ENCODE data around the gene UBE2V1.
"Not testable (repeated sequence)": the region's sequence is repeated elsewhere in the genome, so short reads cannot be mapped to it uniquely, and the experiment has no call there.

UBE2V1 gene

DNA sequence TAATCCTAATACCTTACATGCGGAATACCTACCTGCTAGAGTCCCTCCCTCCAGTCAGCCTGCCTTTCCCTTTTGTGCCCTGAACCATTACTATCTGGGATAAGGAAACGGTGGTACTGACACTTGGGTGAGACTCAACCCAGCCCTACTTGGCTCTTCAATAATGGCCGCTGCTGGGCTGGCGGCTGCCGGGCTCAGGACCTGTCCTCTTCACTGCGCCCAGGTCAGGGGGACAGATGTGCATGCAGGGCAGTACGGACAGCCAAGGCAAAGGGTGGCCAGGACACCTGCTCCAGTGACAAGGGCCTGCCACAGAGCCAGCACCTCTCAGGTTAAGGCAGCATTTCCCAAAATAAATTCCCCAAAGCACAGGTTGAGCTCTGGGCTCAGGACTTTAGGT is 29.9 kb downstream of the UBE2V1 start:
- 97% methylated on average over 7 of the region's 7 CpGs for WGBS
- no peak overlapping the region for H3K18ac ChIP-seq (ENCODE audit: low read depth in 1 of 2, low read length in 2 of 2)
- H3K4me3 ChIP-seq (ENCODE audit: insufficient read depth in 1 of 2, low read depth in 1 of 2, low read length in 2 of 2) = no peak overlapping the region
- H4K8ac ChIP-seq (ENCODE audit: low read length) = no peak overlapping the region
- H3K14ac ChIP-seq (ENCODE audit: low read length in 2 of 2) = no peak overlapping the region
- H2AK5ac ChIP-seq (ENCODE audit: low read length, severe bottlenecking) = no peak overlapping the region
- no peak overlapping the region for H3K4me2 ChIP-seq (ENCODE audit: low read length, poor library complexity, severe bottlenecking)
- H3K27me3 ChIP-seq (ENCODE audit: control insufficient read depth in 1 of 2, insufficient read depth in 1 of 2, low read length in 2 of 2) = no peaks in the 10 kb centered on the region
- peaks cover 9% of the 10 kb centered on the region for H3K4me1 ChIP-seq (ENCODE audit: control insufficient read depth, insufficient read depth, low read depth, low read length)
- H3K36me3 ChIP-seq (ENCODE audit: control insufficient read depth in 1 of 2, insufficient read depth in 2 of 2, low read depth in 1 of 2, low read length in 2 of 2) = peaks cover 22 to 43% of the 10 kb centered on the region in 2 experiments
- H2BK15ac ChIP-seq (ENCODE audit: low read depth, poor library complexity, severe bottlenecking) = no peak overlapping the region
- H2AFZ ChIP-seq (ENCODE audit: low read depth, low read length) = no peak overlapping the region
- no peak overlapping the region for H3K27ac ChIP-seq (ENCODE audit: low read length, poor library complexity, severe bottlenecking)
- H3K4ac ChIP-seq (ENCODE audit: low read depth in 1 of 2, low read length in 2 of 2) = no peak overlapping the region
- no peak overlapping the region for H2BK5ac ChIP-seq (ENCODE audit: low read depth, low read length, poor library complexity, severe bottlenecking)
- H3K23ac ChIP-seq (ENCODE audit: low read length in 2 of 2) = no peak overlapping the region
- H2BK12ac ChIP-seq (ENCODE audit: low read length in 2 of 2) = no peak overlapping the region
- H3K9ac ChIP-seq (ENCODE audit: low read length) = no peak overlapping the region
- no peak overlapping the region for H2BK120ac ChIP-seq (ENCODE audit: low read depth, low read length)
- peaks cover 15% of the 10 kb centered on the region for H3K79me1 ChIP-seq (replicated peaks; ENCODE audit: low read length, poor library complexity, severe bottlenecking)
- H3K9me3 ChIP-seq (ENCODE audit: control insufficient read depth, low read length) = no peaks in the 10 kb centered on the region
- no peak overlapping the region for H4K91ac ChIP-seq (ENCODE audit: low read length)
- no peak for DNase-seq

DNA sequence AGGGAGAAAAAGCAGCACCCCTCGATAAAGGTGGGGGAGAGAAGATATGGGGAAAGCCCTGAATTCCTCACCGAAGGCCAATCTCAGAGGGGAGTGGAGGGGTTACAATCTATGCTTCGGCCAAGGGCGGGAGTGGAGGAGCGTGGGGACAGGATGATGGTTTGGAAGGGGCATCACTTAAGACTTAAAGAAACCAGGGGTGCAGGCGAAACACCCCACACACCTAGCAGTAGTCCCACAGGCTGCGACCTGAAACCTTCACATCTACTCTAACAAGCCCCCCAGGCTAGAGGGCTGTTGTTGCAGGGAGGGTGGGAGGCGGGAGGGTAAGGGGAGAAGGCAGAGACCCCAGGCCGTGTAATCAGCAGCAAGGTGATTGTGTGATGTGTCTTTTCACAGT is 30.9 kb downstream of the UBE2V1 start:
- H3K36me3 ChIP-seq (ENCODE audit: control insufficient read depth in 1 of 2, insufficient read depth in 2 of 2, low read depth in 1 of 2, low read length in 2 of 2) = peaks cover 22 to 37% of the 10 kb centered on the region in 2 experiments
- H3K79me1 ChIP-seq (replicated peaks; ENCODE audit: low read length, poor library complexity, severe bottlenecking) = peaks cover 17% of the 10 kb centered on the region
- H2BK5ac ChIP-seq (ENCODE audit: low read depth, low read length, poor library complexity, severe bottlenecking); H2BK120ac ChIP-seq (ENCODE audit: low read depth, low read length); H3K18ac ChIP-seq (ENCODE audit: low read depth in 1 of 2, low read length in 2 of 2); H2AK5ac ChIP-seq (ENCODE audit: low read length, severe bottlenecking); H2AFZ ChIP-seq (ENCODE audit: low read depth, low read length); H3K23ac ChIP-seq (ENCODE audit: low read length in 2 of 2); H3K14ac ChIP-seq (ENCODE audit: low read length in 2 of 2); H3K9me3 ChIP-seq (ENCODE audit: control insufficient read depth, low read length); H3K9ac ChIP-seq (ENCODE audit: low read length); DNase-seq; H2BK15ac ChIP-seq (ENCODE audit: low read depth, poor library complexity, severe bottlenecking); H3K4me1 ChIP-seq (ENCODE audit: control insufficient read depth, insufficient read depth, low read depth, low read length); H2BK12ac ChIP-seq (ENCODE audit: low read length in 2 of 2); H4K8ac ChIP-seq (ENCODE audit: low read length); H3K4me3 ChIP-seq (ENCODE audit: insufficient read depth in 1 of 2, low read depth in 1 of 2, low read length in 2 of 2); H3K27ac ChIP-seq (ENCODE audit: low read length, poor library complexity, severe bottlenecking); H4K91ac ChIP-seq (ENCODE audit: low read length); H3K4me2 ChIP-seq (ENCODE audit: low read length, poor library complexity, severe bottlenecking); H3K27me3 ChIP-seq (ENCODE audit: control insufficient read depth in 1 of 2, insufficient read depth in 1 of 2, low read length in 2 of 2); H3K4ac ChIP-seq (ENCODE audit: low read depth in 1 of 2, low read length in 2 of 2): not testable (repeated sequence)
- 98% methylated on average over 2 of the region's 9 CpGs for WGBS

DNA sequence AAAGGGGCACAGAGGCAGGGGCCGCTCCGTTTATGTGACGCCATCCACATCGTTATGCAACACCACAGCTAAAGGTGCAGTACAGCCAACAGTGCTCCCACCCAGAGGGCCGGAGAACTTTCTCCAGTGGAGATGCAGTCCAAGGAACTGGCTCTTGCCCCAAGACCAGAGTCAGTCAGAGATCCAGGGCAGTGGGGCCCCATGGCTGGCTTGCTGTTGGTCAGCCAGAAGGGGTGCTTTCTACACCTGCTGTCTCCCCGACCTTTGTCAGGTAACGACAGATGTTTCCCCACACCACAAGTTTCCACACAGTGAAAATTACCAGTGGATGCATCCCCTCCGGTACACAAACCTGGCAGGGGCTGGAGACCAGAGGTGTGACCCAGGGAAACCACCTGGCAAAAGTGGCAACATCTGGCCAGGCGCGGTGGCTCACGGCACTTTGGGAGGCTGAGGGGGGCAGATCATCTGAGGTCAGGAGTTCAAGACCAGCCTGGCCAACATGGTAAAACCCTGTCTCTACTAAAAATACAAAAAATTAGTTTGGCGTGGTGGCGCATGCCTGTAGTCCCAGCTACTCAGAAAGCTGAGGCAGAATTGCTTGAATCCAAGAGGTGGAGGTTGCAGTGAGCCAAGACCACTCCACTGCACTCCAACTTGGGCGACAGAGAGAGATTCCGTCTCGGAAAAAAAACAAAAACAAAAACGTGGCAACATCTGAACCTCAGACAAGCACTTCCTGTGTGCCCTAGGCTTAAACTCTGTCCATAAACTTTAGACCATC is 34.9 kb downstream of the UBE2V1 start:
- Histone ChIP-seq H3K14ac (ENCODE audit: low read length in 2 of 2) (no peak overlapping the region), H2AFZ (ENCODE audit: low read depth, low read length) (no peak overlapping the region), H2BK15ac (ENCODE audit: low read depth, poor library complexity, severe bottlenecking) (no peak overlapping the region), H3K27me3 (ENCODE audit: control insufficient read depth in 1 of 2, insufficient read depth in 1 of 2, low read length in 2 of 2) (no peaks in the 10 kb centered on the region), H3K9ac (ENCODE audit: low read length) (no peak overlapping the region), H3K9me3 (ENCODE audit: control insufficient read depth, low read length) (no peaks in the 10 kb centered on the region), H2BK5ac (ENCODE audit: low read depth, low read length, poor library complexity, severe bottlenecking) (no peak overlapping the region), H3K4ac (ENCODE audit: low read depth in 1 of 2, low read length in 2 of 2) (no peak overlapping the region), H3K27ac (ENCODE audit: low read length, poor library complexity, severe bottlenecking) (no peak overlapping the region), H2BK12ac (ENCODE audit: low read length in 2 of 2) (no peak overlapping the region), H3K79me1 (replicated peaks; ENCODE audit: low read length, poor library complexity, severe bottlenecking) (peaks cover 5% of the 10 kb centered on the region), H2BK120ac (ENCODE audit: low read depth, low read length) (no peak overlapping the region), H4K8ac (ENCODE audit: low read length) (no peak overlapping the region), H3K4me2 (ENCODE audit: low read length, poor library complexity, severe bottlenecking) (no peak overlapping the region), H3K23ac (ENCODE audit: low read length in 2 of 2) (peak overlapping the region in 1 of 2 experiments; percentile 10), H3K18ac (ENCODE audit: low read depth in 1 of 2, low read length in 2 of 2) (no peak overlapping the region), H3K36me3 (ENCODE audit: control insufficient read depth in 1 of 2, insufficient read depth in 2 of 2, low read depth in 1 of 2, low read length in 2 of 2) (peaks cover 16 to 25% of the 10 kb centered on the region in 2 experiments), H3K4me1 (ENCODE audit: control insufficient read depth, insufficient read depth, low read depth, low read length) (peaks cover 5% of the 10 kb centered on the region), H4K91ac (ENCODE audit: low read length) (peak overlapping the region; percentile 16), H3K4me3 (ENCODE audit: insufficient read depth in 1 of 2, low read depth in 1 of 2, low read length in 2 of 2) (no peak overlapping the region), H2AK5ac (ENCODE audit: low read length, severe bottlenecking) (no peak overlapping the region)
- WGBS = 88% methylated on average over 17 of the region's 17 CpGs
- DNase-seq = no peak

DNA sequence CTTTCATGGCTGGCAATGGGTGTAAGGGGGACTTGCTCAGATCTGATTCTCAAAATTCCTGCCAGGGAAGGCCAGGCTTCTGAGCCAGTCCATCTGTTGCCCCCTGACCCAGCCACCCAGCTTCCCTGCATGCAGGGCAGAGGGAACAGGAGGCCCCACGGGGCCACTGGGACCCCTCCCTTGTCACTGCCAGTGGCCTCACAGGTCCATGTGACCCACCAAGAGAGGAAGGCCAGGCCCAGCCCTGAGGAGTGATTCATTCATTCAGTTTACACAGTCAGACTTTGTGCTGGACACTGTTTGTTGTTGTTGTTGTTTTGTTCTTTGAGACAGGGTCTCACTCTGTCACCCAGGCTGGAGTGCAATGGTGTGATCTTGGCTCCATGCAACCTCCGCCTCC is 39.5 kb downstream of the UBE2V1 start:
- peaks cover 1% of the 10 kb centered on the region for H3K79me1 ChIP-seq (replicated peaks; ENCODE audit: low read length, poor library complexity, severe bottlenecking)
- no peaks in the 10 kb centered on the region for H3K9me3 ChIP-seq (ENCODE audit: control insufficient read depth, low read length)
- no peak overlapping the region for H3K9ac ChIP-seq (ENCODE audit: low read length)
- no peaks in the 10 kb centered on the region for H3K27me3 ChIP-seq (ENCODE audit: control insufficient read depth in 1 of 2, insufficient read depth in 1 of 2, low read length in 2 of 2)
- H3K4me1 ChIP-seq (ENCODE audit: control insufficient read depth, insufficient read depth, low read depth, low read length) = peaks cover 13% of the 10 kb centered on the region
- no peak overlapping the region for H2BK120ac ChIP-seq (ENCODE audit: low read depth, low read length)
- no peak overlapping the region for H3K27ac ChIP-seq (ENCODE audit: low read length, poor library complexity, severe bottlenecking)
- no peak overlapping the region for H2AFZ ChIP-seq (ENCODE audit: low read depth, low read length)
- H3K18ac ChIP-seq (ENCODE audit: low read depth in 1 of 2, low read length in 2 of 2) = no peak overlapping the region
- no peak overlapping the region for H3K4me3 ChIP-seq (ENCODE audit: insufficient read depth in 1 of 2, low read depth in 1 of 2, low read length in 2 of 2)
- H3K14ac ChIP-seq (ENCODE audit: low read length in 2 of 2) = no peak overlapping the region
- peak overlapping the region in 1 of 2 experiments; percentile 17 for H3K4ac ChIP-seq (ENCODE audit: low read depth in 1 of 2, low read length in 2 of 2)
- no peak overlapping the region for H2BK12ac ChIP-seq (ENCODE audit: low read length in 2 of 2)
- DNase-seq = no peak
- no peaks in the 10 kb centered on the region for H3K36me3 ChIP-seq (ENCODE audit: control insufficient read depth in 1 of 2, insufficient read depth in 2 of 2, low read depth in 1 of 2, low read length in 2 of 2)
- H2BK15ac ChIP-seq (ENCODE audit: low read depth, poor library complexity, severe bottlenecking) = no peak overlapping the region
- H2BK5ac ChIP-seq (ENCODE audit: low read depth, low read length, poor library complexity, severe bottlenecking) = no peak overlapping the region
- WGBS = 87% methylated on average over 2 of the region's 2 CpGs
- no peak overlapping the region for H3K23ac ChIP-seq (ENCODE audit: low read length in 2 of 2)
- peak overlapping the region; percentile 29 for H4K8ac ChIP-seq (ENCODE audit: low read length)
- no peak overlapping the region for H3K4me2 ChIP-seq (ENCODE audit: low read length, poor library complexity, severe bottlenecking)
- no peak overlapping the region for H2AK5ac ChIP-seq (ENCODE audit: low read length, severe bottlenecking)
- H4K91ac ChIP-seq (ENCODE audit: low read length) = no peak overlapping the region
